SK-N-SH (cell line): ENCODE data around the gene GUCY1A2. TPM values are rescaled to one million over a fixed set of nuclear protein-coding genes. Genes with fewer than 3 reads are reported as not detected.

Source experiments
- CTCF ChIA-PET: fragments of 300-600, 350-600 bp; formaldehyde crosslinking; extraction: SDS; loops from one replicate; lab custom pipeline; 2021; lab: Yijun Ruan, JAX
- POLR2A ChIA-PET: fragments of 350-600 bp; sonication (Branson Sonifier 250); formaldehyde crosslinking; extraction: SDS; loops from one replicate; lab custom pipeline; 2020; ENCODE audit warnings: antibody characterized with exemption, inconsistent platforms; lab: Yijun Ruan, JAX
- DNase-seq: peaks from one replicate; pipeline ENCODE4 v3.0.0; 2012
- H2AFZ ChIP-seq: fragments of 200-600 bp; sonication (generic); 2 replicates; pipeline ENCODE4 v1.8.1; 2016; ENCODE audit warnings: antibody characterized with exemption, mild to moderate bottlenecking, low read depth
- H3F3A ChIP-seq: fragments of 200-600 bp; sonication (generic); replicated peaks from 2 replicates; pipeline ENCODE3; 2016; ENCODE audit warnings: antibody characterized with exemption, mild to moderate bottlenecking; ENCODE audit not compliant: insufficient read depth
- H3K27ac ChIP-seq, 2 experiments: fragments of 200-500 bp in 1 of 2; fragments of 200-600 bp in 1 of 2; sonication (Bioruptor generic) in 1 of 2; sonication (generic), shearing (Covaris generic) in 1 of 2; 2 replicates each; pipeline versions ENCODE4 v1.5.1 to v1.6.1; 2014 to 2016; ENCODE audit warnings: low read depth in 2 of 2, inconsistent platforms in 1 of 2, low read length in 1 of 2, mild to moderate bottlenecking in 1 of 2, mixed read lengths in 1 of 2
- H3K27me3 ChIP-seq: fragments of 200-600 bp; sonication (generic), shearing (Covaris generic); 2 replicates; pipeline ENCODE4 v1.6.1; 2016; ENCODE audit warnings: mixed run types; ENCODE audit not compliant: insufficient read depth
- H3K36me3 ChIP-seq, 2 experiments: fragments of 200-500 bp in 1 of 2; fragments of 200-600 bp in 1 of 2; sonication (Bioruptor generic) in 1 of 2; sonication (generic) in 1 of 2; replicated peaks in 1 of 2; 2 replicates each; pipeline versions ENCODE3 to v1.5.1; 2014 to 2016; ENCODE audit warnings: low read length in 1 of 2, mild to moderate bottlenecking in 1 of 2; ENCODE audit not compliant: insufficient read depth in 2 of 2, control insufficient read depth in 1 of 2
- H3K4me1 ChIP-seq, 2 experiments: fragments of 200-500 bp in 1 of 2; fragments of 200-600 bp in 1 of 2; sonication (Bioruptor generic) in 1 of 2; sonication (generic), shearing (Covaris generic) in 1 of 2; 2 replicates each; pipeline versions ENCODE4 v1.5.1 to v1.6.1; 2014 to 2016; ENCODE audit warnings: low read depth in 1 of 2, low read length in 1 of 2, mixed run types in 1 of 2; ENCODE audit not compliant: insufficient read depth in 2 of 2, control insufficient read depth in 1 of 2
- H3K4me2 ChIP-seq: fragments of 200-600 bp; sonication (generic), shearing (Covaris generic); 2 replicates; pipeline ENCODE4 v1.6.1; 2017; ENCODE audit warnings: mixed run types
- H3K4me3 ChIP-seq, 2 experiments: fragments of 200-500 bp in 1 of 2; fragments of 200-600 bp in 1 of 2; sonication (Bioruptor generic) in 1 of 2; sonication (generic), shearing (Covaris generic) in 1 of 2; 2 replicates each; pipeline versions ENCODE4 v1.5.1 to v1.8.1; 2014 to 2016; ENCODE audit warnings: low read depth in 2 of 2, inconsistent platforms in 1 of 2, low read length in 1 of 2, mild to moderate bottlenecking in 1 of 2, mixed read lengths in 1 of 2, moderate library complexity in 1 of 2
- H3K79me2 ChIP-seq: fragments of 200-600 bp; sonication (generic); 2 replicates; pipeline ENCODE4 v1.8.1; 2017; ENCODE audit warnings: mild to moderate bottlenecking; ENCODE audit not compliant: insufficient read depth
- H3K9ac ChIP-seq: fragments of 200-600 bp; sonication (generic); 2 replicates; pipeline ENCODE4 v1.6.1; 2017; ENCODE audit warnings: mixed run types
- H3K9me2 ChIP-seq: fragments of 200-600 bp; sonication (generic); 2 replicates; pipeline ENCODE4 v1.6.1; 2017; ENCODE audit warnings: mixed run types
- H3K9me3 ChIP-seq: fragments of 200-600 bp; sonication (generic); 2 replicates; pipeline ENCODE4 v1.6.1; 2017; ENCODE audit warnings: mixed run types, mild to moderate bottlenecking, moderate library complexity
- H4K20me1 ChIP-seq: fragments of 200-600 bp; sonication (generic); 2 replicates; pipeline ENCODE4 v1.6.1; 2017; ENCODE audit warnings: mild to moderate bottlenecking, mixed run types; ENCODE audit not compliant: insufficient read depth
- ELF1 ChIP-seq: IDR thresholded peaks from 2 replicates; pipeline ENCODE4 v1.4.0; 2012
- EP300 ChIP-seq, 2 experiments: IDR thresholded peaks; 2 replicates each; pipeline versions ENCODE4 v1.4.0 to v1.6.1; 2012; ENCODE audit warnings: borderline replicate concordance in 1 of 2, low read depth in 1 of 2, low read length in 1 of 2
- FOSL2 ChIP-seq: IDR thresholded peaks from 2 replicates; pipeline ENCODE4 v1.4.0; 2012; ENCODE audit warnings: low read depth, mild to moderate bottlenecking, moderate library complexity, borderline replicate concordance
- GATA2 ChIP-seq: sonication (generic); formaldehyde crosslinking; IDR thresholded peaks from 2 replicates; pipeline ENCODE4 v1.5.0; 2020; ENCODE audit warnings: mild to moderate bottlenecking, missing genetic modification reagents
- MXI1 ChIP-seq: IDR thresholded peaks from 2 replicates; pipeline ENCODE4 v1.6.1; 2012; ENCODE audit warnings: mild to moderate bottlenecking, low read depth, low read length, improper control_type of control experiment
- NFIC ChIP-seq: IDR thresholded peaks from 2 replicates; pipeline ENCODE4 v1.4.0; 2012; ENCODE audit warnings: borderline replicate concordance
- POLR2AphosphoS5 ChIP-seq: IDR thresholded peaks from 2 replicates; pipeline ENCODE4 v1.6.1; 2012; ENCODE audit warnings: low read depth, low read length
- RFX5 ChIP-seq: IDR thresholded peaks from 2 replicates; pipeline ENCODE4 v1.6.1; 2012; ENCODE audit warnings: mild to moderate bottlenecking, improper control_type of control experiment, low read length
- TCF12 ChIP-seq: IDR thresholded peaks from 2 replicates; pipeline ENCODE4 v1.4.0; 2012
- TEAD4 ChIP-seq: IDR thresholded peaks from 2 replicates; pipeline ENCODE4 v1.4.0; 2012; ENCODE audit warnings: mild to moderate bottlenecking, borderline replicate concordance; ENCODE audit not compliant: insufficient read depth
- YY1 ChIP-seq: IDR thresholded peaks from 2 replicates; pipeline ENCODE4 v1.4.0; 2012; ENCODE audit warnings: low read depth, mild to moderate bottlenecking
- WGBS: methylation state at CpG from one replicate; pipeline ENCODE4 v1.1.6; 2017; ENCODE audit warnings: low lambda C conversion rate; 5-methylcytosine and 5-hydroxymethylcytosine counted together
- polyA plus RNA-seq, 3 experiments: library from polyadenylated mRNA; depleted of rRNA; stranded (reverse); fragments of >200 nt; gene quantifications; 2 replicates each; pipeline ENCODE4 v1.2.3, GENCODE V29; 2012
- TF ChIP-seq, protein P1 (sequence below): fragments of 200-600 bp; sonication (generic); IDR thresholded peaks from 2 replicates; pipeline ENCODE4 v1.6.1; 2017; ENCODE audit warnings: antibody characterized with exemption, mild to moderate bottlenecking, moderate library complexity
- TF ChIP-seq, protein P2 (sequence below): IDR thresholded peaks from 2 replicates; pipeline ENCODE4 v1.4.0; 2012; ENCODE audit warnings: low read depth, borderline replicate concordance
- TF ChIP-seq, protein P3 (sequence below): IDR thresholded peaks from 2 replicates; pipeline ENCODE4 v1.4.0; 2012; ENCODE audit warnings: low read depth, borderline replicate concordance
- TF ChIP-seq, protein P4 (sequence below): fragments of 150-350 bp; IDR thresholded peaks from 2 replicates; pipeline ENCODE4 v1.6.1; 2017; ENCODE audit warnings: antibody characterized with exemption, low read length, low read depth, borderline replicate concordance
- TF ChIP-seq, protein P5 (sequence below): fragments of 150-350 bp; IDR thresholded peaks from 2 replicates; pipeline ENCODE4 v1.6.1; 2016; ENCODE audit warnings: mild to moderate bottlenecking, low read depth, low read length
- TF ChIP-seq, protein P6 (sequence below): IDR thresholded peaks from 2 replicates; pipeline ENCODE4 v1.4.0; 2012; ENCODE audit warnings: low read depth

GUCY1A2 gene
- polyA plus RNA-seq, 1 of the 3 experiments (the other 2 are of a cell fraction), result 0.26 TPM

DNA sequence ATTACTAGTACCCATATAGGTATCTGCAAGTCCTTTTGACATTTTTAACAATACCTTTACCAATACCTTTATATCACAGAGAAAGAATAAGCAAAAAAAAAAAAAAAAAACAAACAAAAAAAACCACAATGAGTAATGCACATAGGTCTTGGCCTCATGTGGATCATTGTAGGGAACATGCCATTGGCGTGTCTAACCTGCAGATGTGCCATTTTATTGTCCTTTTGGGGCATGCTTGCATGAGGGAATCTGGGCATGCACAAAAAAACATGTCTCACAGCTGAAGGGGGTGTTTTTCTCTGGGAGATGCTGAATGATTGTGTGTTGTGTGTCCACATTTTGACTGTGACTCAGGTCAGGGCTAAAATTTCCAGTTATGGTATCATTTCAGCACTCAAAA lies 361.6 kb downstream of the GUCY1A2 start (continued):
- TF ChIP-seq, protein P1, sequence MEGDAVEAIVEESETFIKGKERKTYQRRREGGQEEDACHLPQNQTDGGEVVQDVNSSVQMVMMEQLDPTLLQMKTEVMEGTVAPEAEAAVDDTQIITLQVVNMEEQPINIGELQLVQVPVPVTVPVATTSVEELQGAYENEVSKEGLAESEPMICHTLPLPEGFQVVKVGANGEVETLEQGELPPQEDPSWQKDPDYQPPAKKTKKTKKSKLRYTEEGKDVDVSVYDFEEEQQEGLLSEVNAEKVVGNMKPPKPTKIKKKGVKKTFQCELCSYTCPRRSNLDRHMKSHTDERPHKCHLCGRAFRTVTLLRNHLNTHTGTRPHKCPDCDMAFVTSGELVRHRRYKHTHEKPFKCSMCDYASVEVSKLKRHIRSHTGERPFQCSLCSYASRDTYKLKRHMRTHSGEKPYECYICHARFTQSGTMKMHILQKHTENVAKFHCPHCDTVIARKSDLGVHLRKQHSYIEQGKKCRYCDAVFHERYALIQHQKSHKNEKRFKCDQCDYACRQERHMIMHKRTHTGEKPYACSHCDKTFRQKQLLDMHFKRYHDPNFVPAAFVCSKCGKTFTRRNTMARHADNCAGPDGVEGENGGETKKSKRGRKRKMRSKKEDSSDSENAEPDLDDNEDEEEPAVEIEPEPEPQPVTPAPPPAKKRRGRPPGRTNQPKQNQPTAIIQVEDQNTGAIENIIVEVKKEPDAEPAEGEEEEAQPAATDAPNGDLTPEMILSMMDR, result no peak
- TF ChIP-seq TEAD4 (no peak), NFIC (no peak), FOSL2 (no peak), RFX5 (no peak)
- TF ChIP-seq, protein P2, sequence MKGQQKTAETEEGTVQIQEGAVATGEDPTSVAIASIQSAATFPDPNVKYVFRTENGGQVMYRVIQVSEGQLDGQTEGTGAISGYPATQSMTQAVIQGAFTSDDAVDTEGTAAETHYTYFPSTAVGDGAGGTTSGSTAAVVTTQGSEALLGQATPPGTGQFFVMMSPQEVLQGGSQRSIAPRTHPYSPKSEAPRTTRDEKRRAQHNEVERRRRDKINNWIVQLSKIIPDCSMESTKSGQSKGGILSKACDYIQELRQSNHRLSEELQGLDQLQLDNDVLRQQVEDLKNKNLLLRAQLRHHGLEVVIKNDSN, result no peak
- TF ChIP-seq, protein P3, sequence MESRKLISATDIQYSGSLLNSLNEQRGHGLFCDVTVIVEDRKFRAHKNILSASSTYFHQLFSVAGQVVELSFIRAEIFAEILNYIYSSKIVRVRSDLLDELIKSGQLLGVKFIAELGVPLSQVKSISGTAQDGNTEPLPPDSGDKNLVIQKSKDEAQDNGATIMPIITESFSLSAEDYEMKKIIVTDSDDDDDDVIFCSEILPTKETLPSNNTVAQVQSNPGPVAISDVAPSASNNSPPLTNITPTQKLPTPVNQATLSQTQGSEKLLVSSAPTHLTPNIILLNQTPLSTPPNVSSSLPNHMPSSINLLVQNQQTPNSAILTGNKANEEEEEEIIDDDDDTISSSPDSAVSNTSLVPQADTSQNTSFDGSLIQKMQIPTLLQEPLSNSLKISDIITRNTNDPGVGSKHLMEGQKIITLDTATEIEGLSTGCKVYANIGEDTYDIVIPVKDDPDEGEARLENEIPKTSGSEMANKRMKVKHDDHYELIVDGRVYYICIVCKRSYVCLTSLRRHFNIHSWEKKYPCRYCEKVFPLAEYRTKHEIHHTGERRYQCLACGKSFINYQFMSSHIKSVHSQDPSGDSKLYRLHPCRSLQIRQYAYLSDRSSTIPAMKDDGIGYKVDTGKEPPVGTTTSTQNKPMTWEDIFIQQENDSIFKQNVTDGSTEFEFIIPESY, result no peak

DNA sequence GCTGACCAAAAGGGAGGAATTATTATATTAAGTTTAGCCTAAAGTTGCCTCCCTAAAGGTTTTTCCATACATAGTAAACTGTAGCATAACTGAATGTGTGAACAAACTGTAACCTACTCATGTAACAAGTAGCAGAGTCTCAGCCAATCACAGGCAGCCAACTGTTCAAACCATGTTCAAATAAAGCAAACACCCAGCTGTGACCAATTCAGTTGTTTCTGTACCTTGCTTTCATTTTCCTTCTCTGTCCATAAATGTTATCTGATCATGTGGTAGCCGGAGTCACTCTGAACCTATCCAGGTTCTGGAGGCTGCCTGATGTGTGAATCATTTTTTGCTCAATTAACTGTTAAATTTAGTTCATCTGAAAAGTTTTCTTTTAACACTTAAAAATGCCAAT lies 373.5 kb downstream of the GUCY1A2 start:
- H3K27ac ChIP-seq, result no peak overlapping the region
- H4K20me1 ChIP-seq, result no peaks in the 10 kb centered on the region
- no peaks in the 10 kb centered on the region for H3F3A ChIP-seq
- no peak overlapping the region for H3K4me3 ChIP-seq
- no peak for DNase-seq
- no peak overlapping the region for H2AFZ ChIP-seq
- H3K36me3 ChIP-seq, result no peaks in the 10 kb centered on the region
- no peaks in the 10 kb centered on the region for H3K27me3 ChIP-seq
- POLR2A ChIA-PET, result no interaction called here
- H3K4me2 ChIP-seq, result no peak overlapping the region
- CTCF ChIA-PET, result no interaction called here
- 58% methylated on average over 1 of the region's 1 CpG for WGBS
- no peaks in the 10 kb centered on the region for H3K9me2 ChIP-seq
- no peak overlapping the region for H3K9ac ChIP-seq
- no peaks in the 10 kb centered on the region for H3K79me2 ChIP-seq
- peaks cover 3% of the 10 kb centered on the region; the same call in 1 of the 2 replicates for H3K9me3 ChIP-seq
- H3K4me1 ChIP-seq, result no peaks in the 10 kb centered on the region
- no peak for TF ChIP-seq GATA2 (CRISPR knock-in tag)
- TF ChIP-seq, protein P4, sequence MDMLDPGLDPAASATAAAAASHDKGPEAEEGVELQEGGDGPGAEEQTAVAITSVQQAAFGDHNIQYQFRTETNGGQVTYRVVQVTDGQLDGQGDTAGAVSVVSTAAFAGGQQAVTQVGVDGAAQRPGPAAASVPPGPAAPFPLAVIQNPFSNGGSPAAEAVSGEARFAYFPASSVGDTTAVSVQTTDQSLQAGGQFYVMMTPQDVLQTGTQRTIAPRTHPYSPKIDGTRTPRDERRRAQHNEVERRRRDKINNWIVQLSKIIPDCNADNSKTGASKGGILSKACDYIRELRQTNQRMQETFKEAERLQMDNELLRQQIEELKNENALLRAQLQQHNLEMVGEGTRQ, result no peak
- TF ChIP-seq, protein P5, sequence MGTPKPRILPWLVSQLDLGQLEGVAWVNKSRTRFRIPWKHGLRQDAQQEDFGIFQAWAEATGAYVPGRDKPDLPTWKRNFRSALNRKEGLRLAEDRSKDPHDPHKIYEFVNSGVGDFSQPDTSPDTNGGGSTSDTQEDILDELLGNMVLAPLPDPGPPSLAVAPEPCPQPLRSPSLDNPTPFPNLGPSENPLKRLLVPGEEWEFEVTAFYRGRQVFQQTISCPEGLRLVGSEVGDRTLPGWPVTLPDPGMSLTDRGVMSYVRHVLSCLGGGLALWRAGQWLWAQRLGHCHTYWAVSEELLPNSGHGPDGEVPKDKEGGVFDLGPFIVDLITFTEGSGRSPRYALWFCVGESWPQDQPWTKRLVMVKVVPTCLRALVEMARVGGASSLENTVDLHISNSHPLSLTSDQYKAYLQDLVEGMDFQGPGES, result no peak
- TF ChIP-seq MXI1, result no peak
- TF ChIP-seq YY1, result no peak
- no peak for TF ChIP-seq TCF12
- no peak for TF ChIP-seq TEAD4
- TF ChIP-seq, protein P2, result no peak
- TF ChIP-seq POLR2AphosphoS5, result no peak
- TF ChIP-seq, protein P3, result no peak
- TF ChIP-seq ELF1, result no peak
- TF ChIP-seq EP300 (IDR thresholded peaks at IDR 0.05; ENCODE audit: borderline replicate concordance in 1 of 2, low read depth in 1 of 2, low read length in 1 of 2), result no peak
- TF ChIP-seq, protein P6, sequence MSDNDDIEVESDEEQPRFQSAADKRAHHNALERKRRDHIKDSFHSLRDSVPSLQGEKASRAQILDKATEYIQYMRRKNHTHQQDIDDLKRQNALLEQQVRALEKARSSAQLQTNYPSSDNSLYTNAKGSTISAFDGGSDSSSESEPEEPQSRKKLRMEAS, result no peak
